ENCODE results near the gene PTMA.

GRCh38 chr2:231716666-231717280 lies 8.4 kb downstream of the PTMA start:
- TF ChIP-seq, protein P1, sequence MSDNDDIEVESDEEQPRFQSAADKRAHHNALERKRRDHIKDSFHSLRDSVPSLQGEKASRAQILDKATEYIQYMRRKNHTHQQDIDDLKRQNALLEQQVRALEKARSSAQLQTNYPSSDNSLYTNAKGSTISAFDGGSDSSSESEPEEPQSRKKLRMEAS (CRISPR knock-in tag; IDR thresholded peaks at IDR 0.05): no peak
- TF ChIP-seq, protein P2, sequence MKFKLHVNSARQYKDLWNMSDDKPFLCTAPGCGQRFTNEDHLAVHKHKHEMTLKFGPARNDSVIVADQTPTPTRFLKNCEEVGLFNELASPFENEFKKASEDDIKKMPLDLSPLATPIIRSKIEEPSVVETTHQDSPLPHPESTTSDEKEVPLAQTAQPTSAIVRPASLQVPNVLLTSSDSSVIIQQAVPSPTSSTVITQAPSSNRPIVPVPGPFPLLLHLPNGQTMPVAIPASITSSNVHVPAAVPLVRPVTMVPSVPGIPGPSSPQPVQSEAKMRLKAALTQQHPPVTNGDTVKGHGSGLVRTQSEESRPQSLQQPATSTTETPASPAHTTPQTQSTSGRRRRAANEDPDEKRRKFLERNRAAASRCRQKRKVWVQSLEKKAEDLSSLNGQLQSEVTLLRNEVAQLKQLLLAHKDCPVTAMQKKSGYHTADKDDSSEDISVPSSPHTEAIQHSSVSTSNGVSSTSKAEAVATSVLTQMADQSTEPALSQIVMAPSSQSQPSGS (CRISPR knock-in tag; IDR thresholded peaks at IDR 0.05; ENCODE audit: borderline replicate concordance, low read depth): no peak
- TF ChIP-seq, protein P3, sequence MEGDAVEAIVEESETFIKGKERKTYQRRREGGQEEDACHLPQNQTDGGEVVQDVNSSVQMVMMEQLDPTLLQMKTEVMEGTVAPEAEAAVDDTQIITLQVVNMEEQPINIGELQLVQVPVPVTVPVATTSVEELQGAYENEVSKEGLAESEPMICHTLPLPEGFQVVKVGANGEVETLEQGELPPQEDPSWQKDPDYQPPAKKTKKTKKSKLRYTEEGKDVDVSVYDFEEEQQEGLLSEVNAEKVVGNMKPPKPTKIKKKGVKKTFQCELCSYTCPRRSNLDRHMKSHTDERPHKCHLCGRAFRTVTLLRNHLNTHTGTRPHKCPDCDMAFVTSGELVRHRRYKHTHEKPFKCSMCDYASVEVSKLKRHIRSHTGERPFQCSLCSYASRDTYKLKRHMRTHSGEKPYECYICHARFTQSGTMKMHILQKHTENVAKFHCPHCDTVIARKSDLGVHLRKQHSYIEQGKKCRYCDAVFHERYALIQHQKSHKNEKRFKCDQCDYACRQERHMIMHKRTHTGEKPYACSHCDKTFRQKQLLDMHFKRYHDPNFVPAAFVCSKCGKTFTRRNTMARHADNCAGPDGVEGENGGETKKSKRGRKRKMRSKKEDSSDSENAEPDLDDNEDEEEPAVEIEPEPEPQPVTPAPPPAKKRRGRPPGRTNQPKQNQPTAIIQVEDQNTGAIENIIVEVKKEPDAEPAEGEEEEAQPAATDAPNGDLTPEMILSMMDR (IDR thresholded peaks at IDR 0.05): no peak
- TF ChIP-seq ESRRA (CRISPR knock-in tag; IDR thresholded peaks at IDR 0.05; ENCODE audit: borderline replicate concordance): no peak
- no peak for TF ChIP-seq ZNF121 (CRISPR knock-in tag; IDR thresholded peaks at IDR 0.05)
- TF ChIP-seq RELA (CRISPR knock-in tag; IDR thresholded peaks at IDR 0.05; ENCODE audit: borderline replicate concordance): no peak
- TF ChIP-seq, protein P4, sequence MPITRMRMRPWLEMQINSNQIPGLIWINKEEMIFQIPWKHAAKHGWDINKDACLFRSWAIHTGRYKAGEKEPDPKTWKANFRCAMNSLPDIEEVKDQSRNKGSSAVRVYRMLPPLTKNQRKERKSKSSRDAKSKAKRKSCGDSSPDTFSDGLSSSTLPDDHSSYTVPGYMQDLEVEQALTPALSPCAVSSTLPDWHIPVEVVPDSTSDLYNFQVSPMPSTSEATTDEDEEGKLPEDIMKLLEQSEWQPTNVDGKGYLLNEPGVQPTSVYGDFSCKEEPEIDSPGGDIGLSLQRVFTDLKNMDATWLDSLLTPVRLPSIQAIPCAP (CRISPR knock-in tag; IDR thresholded peaks at IDR 0.05): no peak
- no peak for TF ChIP-seq TEAD4 (CRISPR knock-in tag; IDR thresholded peaks at IDR 0.05)
- TF ChIP-seq ZNF138 (CRISPR knock-in tag; conservative IDR thresholded peaks at IDR 0.05): no peak
- TF ChIP-seq FOXP1 (CRISPR knock-in tag; IDR thresholded peaks at IDR 0.05; ENCODE audit: borderline replicate concordance): no peak
- no peak for TF ChIP-seq HMGA2 (CRISPR knock-in tag; IDR thresholded peaks at IDR 0.05)
- no peak for TF ChIP-seq NFYB (CRISPR knock-in tag; conservative IDR thresholded peaks at IDR 0.05; ENCODE audit: low read depth)
- TF ChIP-seq IRF2 (CRISPR knock-in tag; IDR thresholded peaks at IDR 0.05; ENCODE audit: borderline replicate concordance, low read depth): no peak
- no peak for TF ChIP-seq JUN (CRISPR knock-in tag; IDR thresholded peaks at IDR 0.05)

Data from WTC11 (cell line).